B cell (primary cell): ENCODE results near the gene SNTG2. TPM values are rescaled to one million over a fixed set of nuclear protein-coding genes. Genes with fewer than 3 reads are reported as not detected.

Experiments used
- ATAC-seq: fragments of 200-7000 bp; cut with Tn5 transposase; one replicate; pipeline ENCODE4 v1.10.0; 2021; ENCODE audit warnings: low read depth, mild to moderate bottlenecking, moderate number of reproducible peaks, moderate library complexity
- CTCF ChIA-PET: fragments of 350-600 bp; sonication (Branson Sonifier 250); formaldehyde crosslinking; loops from one replicate; lab custom pipeline; 2021; ENCODE audit warnings: antibody characterized with exemption, inconsistent platforms; lab: Charles Lee
- POLR2A ChIA-PET: fragments of 350-600 bp; sonication (Branson Sonifier 250); formaldehyde crosslinking; loops from one replicate; lab custom pipeline; 2021; ENCODE audit warnings: antibody characterized with exemption; lab: Charles Lee
- DNase-seq: peaks from one replicate; pipeline ENCODE4 v3.0.0; 2013
- H2AFZ ChIP-seq: 2 replicates; pipeline ENCODE4 v1.6.1; 2012; ENCODE audit warnings: mild to moderate bottlenecking, low read depth, low read length; ENCODE audit not compliant: insufficient read depth, poor library complexity, severe bottlenecking
- H3K27ac ChIP-seq, 2 donors: 1 replicate in 1 of 2; 2 replicates in 1 of 2; pipeline ENCODE4 v1.5.1; 2012 to 2013; ENCODE audit warnings: low read length in 2 of 2, mild to moderate bottlenecking in 2 of 2, moderate library complexity in 1 of 2
- H3K27me3 ChIP-seq, 4 experiments: fragments of 200-600 bp in 1 of 4; sonication (generic) in 1 of 4; replicated peaks in 1 of 4; 1 replicate in 2 of 4; 2 replicates in 2 of 4; pipeline versions ENCODE4 v1.6.1 to v1.7.0; 2013 to 2016; ENCODE audit warnings: low read length in 3 of 4, mild to moderate bottlenecking in 2 of 4, mixed read lengths in 1 of 4, moderate library complexity in 1 of 4; ENCODE audit not compliant: insufficient read depth in 4 of 4, control insufficient read depth in 3 of 4; ENCODE audit errors: control extremely low read depth in 1 of 4
- H3K36me3 ChIP-seq, 2 experiments: replicated peaks in 1 of 2; 1 replicate in 1 of 2; 2 replicates in 1 of 2; pipeline versions ENCODE4 v1.6.1 to v1.7.1; 2013; ENCODE audit warnings: low read length in 1 of 2; ENCODE audit not compliant: insufficient read depth in 2 of 2, control insufficient read depth in 1 of 2; ENCODE audit errors: control extremely low read depth in 1 of 2, extremely low read depth in 1 of 2
- H3K4me1 ChIP-seq, 2 donors: fragments of 200-600 bp in 1 of 2; sonication (generic) in 1 of 2; 1 replicate in 1 of 2; 2 replicates in 1 of 2; pipeline versions ENCODE4 v1.5.1 to v1.6.1; 2013 to 2017; ENCODE audit warnings: low read length in 2 of 2; ENCODE audit not compliant: control insufficient read depth in 2 of 2, insufficient read depth in 2 of 2
- H3K4me2 ChIP-seq: replicated peaks from 2 replicates; pipeline ENCODE3; 2012; ENCODE audit warnings: mild to moderate bottlenecking, low read depth, low read length; ENCODE audit not compliant: poor library complexity, severe bottlenecking
- H3K4me3 ChIP-seq, 5 experiments: fragments of 200-600 bp in 1 of 5; sonication (generic) in 1 of 5; 1 replicate in 3 of 5; 2 replicates in 2 of 5; pipeline versions ENCODE4 v1.5.1 to v1.7.0; 2011 to 2016; ENCODE audit warnings: low read length in 4 of 5, mild to moderate bottlenecking in 4 of 5, low read depth in 2 of 5, control low read depth in 1 of 5, moderate library complexity in 1 of 5; ENCODE audit not compliant: insufficient read depth in 1 of 5; ENCODE audit errors: control extremely low read depth in 1 of 5, extremely low read depth in 1 of 5
- H3K79me2 ChIP-seq: fragments of 200-600 bp; sonication (generic); one replicate; pipeline ENCODE4 v1.6.0; 2016; ENCODE audit warnings: low read length; ENCODE audit not compliant: control insufficient read depth, insufficient read depth
- H3K9ac ChIP-seq: fragments of 200-600 bp; sonication (generic); 2 replicates; pipeline ENCODE4 v1.6.1; 2017; ENCODE audit warnings: mild to moderate bottlenecking, low read length, moderate library complexity
- H3K9me3 ChIP-seq, 3 donors: one replicate each; pipeline versions ENCODE4 v1.6.1 to v1.7.1; 2013; ENCODE audit warnings: low read length in 2 of 3; ENCODE audit not compliant: control insufficient read depth in 2 of 3, insufficient read depth in 1 of 3; ENCODE audit errors: control extremely low read depth in 1 of 3
- H4K20me1 ChIP-seq: 2 replicates; pipeline ENCODE4 v1.6.0; 2012; ENCODE audit warnings: mild to moderate bottlenecking, low read length; ENCODE audit not compliant: insufficient read depth, control insufficient read depth, poor library complexity, severe bottlenecking
- H3K27ac Mint-ChIP-seq: one replicate; pipeline ENCODE4 v1.8.0; 2021; ENCODE audit warnings: mixed read lengths
- H3K27me3 Mint-ChIP-seq: one replicate; pipeline ENCODE4 v1.8.0; 2021; ENCODE audit warnings: mixed read lengths
- H3K4me1 Mint-ChIP-seq: one replicate; pipeline ENCODE4 v1.8.0; 2021; ENCODE audit warnings: mixed read lengths
- H3K4me3 Mint-ChIP-seq: one replicate; pipeline ENCODE4 v1.8.0; 2021; ENCODE audit warnings: mixed read lengths
- H3K9me3 Mint-ChIP-seq: one replicate; pipeline ENCODE4 v1.8.0; 2022; ENCODE audit warnings: mixed read lengths; ENCODE audit not compliant: insufficient read depth
- CTCF ChIP-seq: fragments of 200-600 bp; IDR thresholded peaks from one replicate; pipeline ENCODE4 v1.8.0; 2022; ENCODE audit warnings: antibody characterized with exemption, mild to moderate bottlenecking
- EZH2 ChIP-seq: IDR thresholded peaks from 2 replicates; pipeline ENCODE4 v1.6.1; 2012; ENCODE audit warnings: borderline replicate concordance, low read depth, mild to moderate bottlenecking, moderate library complexity, low read length; ENCODE audit not compliant: insufficient read depth, poor library complexity, severe bottlenecking
- WGBS: methylation state at CpG from one replicate; pipeline ENCODE4 v1.1.5; 2013; ENCODE audit warnings: missing lambda C conversion rate; ENCODE audit not compliant: insufficient coverage; 5-methylcytosine and 5-hydroxymethylcytosine counted together
- intact Hi-C: fragments of 100-400 bp; cut with micrococcal nuclease; formaldehyde crosslinking; loops from one replicate; pipeline ENCODE4 v1.10.0; 2022
- polyA plus RNA-seq: library from polyadenylated mRNA; depleted of rRNA; stranded (reverse); fragments of >200 nt; gene quantifications from 2 replicates; pipeline ENCODE4 v1.2.3, GENCODE V29; 2012
- total RNA-seq, 2 donors: library from RNA; stranded (reverse); fragments of 120-200 nt in 1 of 2; gene quantifications; 1 replicate in 1 of 2; 2 replicates in 1 of 2; pipeline versions ENCODE4 v1.2.3 to v1.2.4, GENCODE V29; 2013 to 2022

Gene SNTG2
- total and polyA plus RNA-seq, 2 donors (not counting 1 experiment from before 2014, with no cell fraction given) = 2.1 to 2.4 TPM

- TF ChIP-seq EZH2 = no peak
- Histone ChIP-seq H3K9me3 (peaks cover 0 to 3% (median 0%) of the 10 kb centered on the region in 3 donors), H3K4me1 (peaks cover 9 to 13% of the 10 kb centered on the region in 2 donors), H3K4me2 (no peak overlapping the region), H3K27ac (no peak overlapping the region), H2AFZ (no peak overlapping the region), H3K36me3 (no peaks in the 10 kb centered on the region), H3K27me3 (peaks cover 0 to 4% (median 0%) of the 10 kb centered on the region in 4 experiments), H3K4me3 (no peak overlapping the region), H3K79me2 (no peaks in the 10 kb centered on the region), H4K20me1 (no peaks in the 10 kb centered on the region), H3K9ac (no peak overlapping the region)
- H3K4me1 Mint-ChIP-seq = peaks cover 13% of the 10 kb centered on the region
- WGBS = 75% methylated on average over 1 of the region's 6 CpGs
- H3K27me3 Mint-ChIP-seq = peaks cover 29% of the 10 kb centered on the region
- H3K27ac Mint-ChIP-seq = no peak overlapping the region
- POLR2A ChIA-PET = no interaction called here
- no peak overlapping the region for H3K4me3 Mint-ChIP-seq
- intact Hi-C loops = no loop called here
- CTCF ChIA-PET = no interaction called here
- DNase-seq (no peak), ATAC-seq (no peak)
- H3K9me3 Mint-ChIP-seq = peaks cover 3% of the 10 kb centered on the region
These were observed 7.2 kb upstream of the SNTG2 start for GRCh38 chr2:943461-943797.

GRCh38 chr2:943821-944220 is 6.8 kb upstream of the SNTG2 start:
- POLR2A ChIA-PET = no interaction called here
- DNase-seq (no peak), ATAC-seq (no peak)
- Histone ChIP-seq H3K9ac (no peak overlapping the region), H3K4me3 (no peak overlapping the region), H3K27ac (no peak overlapping the region), H3K9me3 (peaks cover 0 to 3% (median 0%) of the 10 kb centered on the region in 3 donors), H2AFZ (no peak overlapping the region), H3K79me2 (no peaks in the 10 kb centered on the region), H3K36me3 (no peaks in the 10 kb centered on the region), H3K4me1 (peaks cover 9 to 13% of the 10 kb centered on the region in 2 donors), H3K27me3 (peaks cover 0 to 4% (median 0%) of the 10 kb centered on the region in 4 experiments), H3K4me2 (no peak overlapping the region), H4K20me1 (no peaks in the 10 kb centered on the region)
- TF ChIP-seq EZH2 = no peak
- no peak for TF ChIP-seq CTCF
- Mint-ChIP-seq H3K9me3 (peaks cover 3% of the 10 kb centered on the region), H3K4me1 (peaks cover 13% of the 10 kb centered on the region), H3K27ac (no peak overlapping the region), H3K27me3 (peaks cover 31% of the 10 kb centered on the region), H3K4me3 (no peak overlapping the region)
- CTCF ChIA-PET = no interaction called here
- intact Hi-C loops = no loop called here
- 72% methylated on average over 3 of the region's 3 CpGs for WGBS
